TTC549 (cell line): ENCODE results near the gene PTEN.

Experiments
- FAIRE-seq: peaks from 2 replicates; lab custom pipeline; 2012; peaks lifted over from hg19 to GRCh38; lab: Jason Lieb, UNC

PTEN gene

DNA sequence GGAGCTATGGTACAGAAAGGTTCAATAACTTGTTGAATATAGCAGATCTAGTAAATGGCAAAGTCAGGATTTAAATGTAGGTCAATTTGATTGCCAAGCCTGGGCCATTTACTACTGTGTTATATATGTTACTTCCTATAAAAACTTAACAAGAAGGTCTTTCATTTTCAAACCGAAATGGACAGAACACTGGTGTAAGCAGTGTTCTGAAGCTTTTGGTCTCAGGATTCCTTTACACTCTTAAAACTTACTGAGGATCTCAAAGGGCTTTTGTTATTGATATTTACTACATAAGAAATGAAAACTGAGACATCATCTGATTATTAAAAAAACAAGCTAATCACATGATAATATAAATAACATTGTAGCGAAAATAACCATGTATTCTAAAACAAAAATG lies 114.7 kb downstream of the PTEN start:
- no peak for FAIRE-seq

GRCh38 chr10:87979847-87980246 lies 116.4 kb downstream of the PTEN start:
- FAIRE-seq, result no peak

GRCh38 chr10:87983716-87984115 lies 120.3 kb downstream of the PTEN start:
- no peak for FAIRE-seq

DNA sequence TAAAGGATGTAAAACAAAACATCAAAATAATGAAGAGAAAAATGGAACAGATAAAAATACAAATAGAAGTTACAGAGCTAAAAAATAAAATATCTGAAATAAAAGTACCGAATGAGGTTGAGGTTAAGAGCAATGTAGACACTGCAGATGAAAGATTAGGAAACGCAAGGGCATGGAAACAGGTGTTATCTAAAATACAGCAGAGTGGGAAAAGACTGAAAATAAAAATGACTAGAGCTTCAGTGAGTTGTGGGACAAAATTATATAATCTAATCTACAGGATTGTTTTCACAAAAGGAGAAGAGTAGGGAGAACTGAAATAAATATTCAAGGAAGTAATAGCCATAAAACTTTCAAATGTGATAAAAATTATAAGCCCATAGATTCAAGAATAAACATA lies 123.8 kb downstream of the PTEN start:
- no peak for FAIRE-seq

DNA sequence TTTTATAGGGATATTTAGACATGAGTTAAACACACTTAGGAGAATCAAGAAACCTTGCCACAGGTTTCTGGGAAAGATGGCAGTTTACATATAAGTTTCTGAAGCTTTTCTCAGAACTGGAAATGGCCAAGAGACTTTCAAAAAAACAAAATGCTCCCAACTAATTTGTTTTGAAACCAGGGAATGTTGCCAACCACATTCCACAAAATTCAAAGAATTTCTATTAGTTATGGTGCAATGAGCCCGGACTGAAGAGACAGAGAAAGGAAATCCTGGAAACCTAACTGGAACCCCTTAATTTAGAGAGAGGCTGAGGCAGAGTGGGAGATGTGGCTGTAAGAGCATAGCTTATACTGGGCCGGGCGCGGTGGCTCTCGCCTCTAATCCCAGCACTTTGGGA lies 128.5 kb downstream of the PTEN start:
- FAIRE-seq, result no peak

DNA sequence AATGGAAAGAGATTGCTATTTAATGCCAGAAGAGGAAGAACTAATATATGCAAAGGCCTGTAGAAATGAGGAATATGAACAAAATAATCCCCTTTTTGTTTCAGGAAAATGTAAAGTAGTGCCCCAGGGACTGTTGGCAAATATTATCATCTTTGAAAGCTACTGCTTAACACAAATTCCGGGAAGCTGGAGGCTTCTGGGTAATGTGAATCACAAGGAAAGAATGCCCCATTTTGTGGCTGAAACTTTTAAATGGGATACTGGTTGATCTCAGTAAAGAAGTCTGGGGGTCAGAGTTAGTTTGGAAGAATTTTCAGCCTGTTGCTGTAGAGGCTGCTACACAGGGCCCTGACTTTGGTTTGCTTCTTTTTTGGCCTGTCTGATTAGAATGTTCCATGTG lies 141.0 kb downstream of the PTEN start:
- no peak for FAIRE-seq

DNA sequence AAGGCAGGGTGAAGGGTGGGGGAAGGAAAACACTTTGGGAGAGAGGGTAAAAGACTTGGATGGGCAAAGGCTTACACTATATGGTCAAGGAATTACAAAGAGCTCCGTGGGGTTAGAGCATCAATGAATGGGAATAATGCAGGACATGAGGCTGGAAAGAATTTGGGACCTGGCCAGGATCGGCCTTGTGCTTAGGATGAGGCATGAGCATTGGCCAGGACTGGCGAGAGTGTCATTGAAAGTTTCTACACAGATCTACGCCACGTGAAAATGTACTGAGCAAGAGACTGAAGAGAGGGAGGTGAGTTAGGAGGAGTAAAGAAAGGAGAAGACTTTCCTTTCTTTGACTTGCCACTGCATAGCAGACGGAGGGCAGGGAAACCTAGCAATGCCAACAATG lies 142.8 kb downstream of the PTEN start:
- no peak for FAIRE-seq

- no peak for FAIRE-seq
Observed at GRCh38 chr10:88008866-88009470, 145.5 kb downstream of the PTEN start.

- FAIRE-seq, result no peak
Observed at GRCh38 chr10:88012641-88013040, 149.2 kb downstream of the PTEN start.

DNA sequence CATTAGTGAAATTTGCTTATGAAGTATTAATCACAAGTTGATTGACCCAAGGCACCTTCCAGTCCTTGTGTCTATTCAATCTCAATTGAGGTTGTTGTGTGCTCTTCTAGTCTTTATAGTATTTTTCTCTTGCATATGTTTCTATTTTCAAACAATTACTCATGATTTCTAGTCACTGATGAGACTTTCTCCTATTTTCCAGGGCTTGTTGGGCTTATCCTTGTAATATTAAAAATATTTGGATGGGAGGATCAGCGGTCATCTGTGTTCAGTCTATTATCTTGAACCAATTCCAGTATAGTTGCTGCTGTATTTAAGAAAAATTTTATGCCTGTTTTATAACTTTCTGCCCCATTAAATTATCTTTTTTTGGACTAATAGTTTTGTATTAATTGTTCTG lies 154.4 kb downstream of the PTEN start:
- FAIRE-seq, result no peak

DNA sequence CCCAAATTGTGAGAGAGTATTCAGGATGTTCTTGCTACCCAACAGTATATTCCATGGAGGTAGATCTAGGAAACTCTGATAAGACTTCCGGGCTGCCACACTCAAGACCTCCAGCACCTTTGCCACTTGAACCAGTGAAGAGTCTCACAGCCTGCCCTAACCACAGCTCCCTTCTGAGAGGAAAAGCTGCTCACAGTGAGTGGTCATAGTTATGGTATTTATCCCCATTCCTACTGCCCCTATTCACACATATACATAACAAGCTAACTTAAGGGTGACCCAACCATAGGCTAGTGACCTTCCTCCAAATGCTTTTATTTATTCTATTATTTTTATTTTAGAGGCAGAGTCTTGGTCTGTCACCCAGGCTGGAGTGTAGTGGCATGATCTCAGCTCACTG lies 156.3 kb downstream of the PTEN start:
- FAIRE-seq, result no peak
